Measurements from ENCODE around the gene TMEM217. TPM values are rescaled to one million over a fixed set of nuclear protein-coding genes. Genes with fewer than 3 reads are reported as not detected.
A peak's percentile ranks its signal among the peaks of the same experiment; 100 is the strongest.

The TMEM217 gene
- polyA plus RNA-seq, 3 donors, result 0.09 to 0.29 TPM; not detected in 1

DNA sequence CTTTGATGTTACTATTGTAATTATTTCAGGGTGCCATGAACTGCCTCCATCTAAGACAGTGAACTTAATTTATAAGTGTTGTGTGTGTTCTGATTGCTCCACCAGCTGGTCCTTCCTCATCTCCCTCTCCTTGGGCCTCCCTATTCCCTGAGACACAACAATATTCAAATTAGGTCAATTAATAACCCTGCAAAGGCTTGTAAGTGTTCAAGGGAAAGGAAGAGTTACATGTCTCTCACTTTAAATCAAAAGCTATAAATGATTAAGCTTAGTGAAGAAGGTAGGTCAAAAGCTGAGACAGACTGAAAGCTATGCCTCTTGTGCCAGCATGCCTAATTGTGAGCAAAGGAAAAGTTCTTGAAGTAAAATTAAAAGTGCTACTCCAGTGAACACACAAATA is 35.5 kb upstream of the TMEM217 start:
- peaks cover 66 to 79% of the 10 kb centered on the region in 2 donors for H3K36me3 ChIP-seq (replicated peaks in 1 of 2; ENCODE audit: control insufficient read depth in 1 of 2, insufficient read depth in 2 of 2, low read length in 2 of 2)
- H3K9me3 ChIP-seq (replicated peaks in 1 of 2; ENCODE audit: control insufficient read depth in 1 of 2, insufficient read depth in 1 of 2, low read length in 2 of 2), result no peaks in the 10 kb centered on the region
- no peaks in the 10 kb centered on the region for H4K20me1 ChIP-seq (ENCODE audit: insufficient read depth, low read length)
- H3K27me3 ChIP-seq (ENCODE audit: control insufficient read depth in 2 of 2, insufficient read depth in 2 of 2, low read length in 2 of 2), result no peaks in the 10 kb centered on the region
- no peak overlapping the region for H3K27ac ChIP-seq (ENCODE audit: low read depth in 1 of 2, low read length in 2 of 2)
- H2AFZ ChIP-seq (ENCODE audit: insufficient read depth, low read depth, low read length, poor library complexity, severe bottlenecking), result no peak overlapping the region
- no peak for DNase-seq
- Mint-ChIP-seq H3K4me3 (no peak overlapping the region), H3K4me1 (no peaks in the 10 kb centered on the region), H3K27ac (no peak overlapping the region), H3K9me3 (no peaks in the 10 kb centered on the region), H3K36me3 (peaks cover 58 to 75% of the 10 kb centered on the region in 2 donors), H3K27me3 (ENCODE audit: low read depth in 3 of 3) (no peaks in the 10 kb centered on the region)
- no peak overlapping the region for H3K4me3 ChIP-seq (replicated peaks in 1 of 3; ENCODE audit: low read depth in 2 of 3, low read length in 3 of 3)
- H3K4me2 ChIP-seq (replicated peaks; ENCODE audit: extremely low read depth, low read length, poor library complexity, severe bottlenecking), result no peak overlapping the region
- H3K4me1 ChIP-seq (ENCODE audit: control insufficient read depth in 1 of 2, insufficient read depth in 2 of 2, low read length in 2 of 2), result no peaks in the 10 kb centered on the region
- intact Hi-C loops (cut with micrococcal nuclease), result no loop called here
- TF ChIP-seq, protein P1, sequence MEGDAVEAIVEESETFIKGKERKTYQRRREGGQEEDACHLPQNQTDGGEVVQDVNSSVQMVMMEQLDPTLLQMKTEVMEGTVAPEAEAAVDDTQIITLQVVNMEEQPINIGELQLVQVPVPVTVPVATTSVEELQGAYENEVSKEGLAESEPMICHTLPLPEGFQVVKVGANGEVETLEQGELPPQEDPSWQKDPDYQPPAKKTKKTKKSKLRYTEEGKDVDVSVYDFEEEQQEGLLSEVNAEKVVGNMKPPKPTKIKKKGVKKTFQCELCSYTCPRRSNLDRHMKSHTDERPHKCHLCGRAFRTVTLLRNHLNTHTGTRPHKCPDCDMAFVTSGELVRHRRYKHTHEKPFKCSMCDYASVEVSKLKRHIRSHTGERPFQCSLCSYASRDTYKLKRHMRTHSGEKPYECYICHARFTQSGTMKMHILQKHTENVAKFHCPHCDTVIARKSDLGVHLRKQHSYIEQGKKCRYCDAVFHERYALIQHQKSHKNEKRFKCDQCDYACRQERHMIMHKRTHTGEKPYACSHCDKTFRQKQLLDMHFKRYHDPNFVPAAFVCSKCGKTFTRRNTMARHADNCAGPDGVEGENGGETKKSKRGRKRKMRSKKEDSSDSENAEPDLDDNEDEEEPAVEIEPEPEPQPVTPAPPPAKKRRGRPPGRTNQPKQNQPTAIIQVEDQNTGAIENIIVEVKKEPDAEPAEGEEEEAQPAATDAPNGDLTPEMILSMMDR (IDR thresholded peaks at IDR 0.05), result no peak
- H3K79me2 ChIP-seq (ENCODE audit: insufficient read depth, low read length), result no peaks in the 10 kb centered on the region
- no peak overlapping the region for H3K9ac ChIP-seq (ENCODE audit: insufficient read depth, low read length, poor library complexity, severe bottlenecking)

- intact Hi-C loops (cut with micrococcal nuclease), result no loop called here
- no peaks in the 10 kb centered on the region for H3K27me3 ChIP-seq (ENCODE audit: control insufficient read depth in 2 of 2, insufficient read depth in 2 of 2, low read length in 2 of 2)
- no peak overlapping the region for H3K4me3 ChIP-seq (replicated peaks in 1 of 3; ENCODE audit: low read depth in 2 of 3, low read length in 3 of 3)
- H3K9me3 ChIP-seq (replicated peaks in 1 of 2; ENCODE audit: control insufficient read depth in 1 of 2, insufficient read depth in 1 of 2, low read length in 2 of 2), result no peaks in the 10 kb centered on the region
- no peaks in the 10 kb centered on the region for H4K20me1 ChIP-seq (ENCODE audit: insufficient read depth, low read length)
- H3K4me3 Mint-ChIP-seq, result no peak overlapping the region
- peaks cover 61 to 83% of the 10 kb centered on the region in 2 donors for H3K36me3 Mint-ChIP-seq
- H3K4me1 ChIP-seq (ENCODE audit: control insufficient read depth in 1 of 2, insufficient read depth in 2 of 2, low read length in 2 of 2), result no peaks in the 10 kb centered on the region
- H2AFZ ChIP-seq (ENCODE audit: insufficient read depth, low read depth, low read length, poor library complexity, severe bottlenecking), result no peak overlapping the region
- peak overlapping the region in 1 of 7 donors; percentile 27 for H3K27ac Mint-ChIP-seq
- no peak overlapping the region for H3K4me2 ChIP-seq (replicated peaks; ENCODE audit: extremely low read depth, low read length, poor library complexity, severe bottlenecking)
- H3K9me3 Mint-ChIP-seq, result no peaks in the 10 kb centered on the region
- no peaks in the 10 kb centered on the region for H3K4me1 Mint-ChIP-seq
- H3K79me2 ChIP-seq (ENCODE audit: insufficient read depth, low read length), result no peaks in the 10 kb centered on the region
- TF ChIP-seq, protein P1 (IDR thresholded peaks at IDR 0.05), result no peak
- no peak overlapping the region for H3K27ac ChIP-seq (ENCODE audit: low read depth in 1 of 2, low read length in 2 of 2)
- H3K9ac ChIP-seq (ENCODE audit: insufficient read depth, low read length, poor library complexity, severe bottlenecking), result no peak overlapping the region
- no peaks in the 10 kb centered on the region for H3K27me3 Mint-ChIP-seq (ENCODE audit: low read depth in 3 of 3)
- WGBS (ENCODE audit: insufficient coverage), result 75% methylated on average over 2 of the region's 3 CpGs
- peaks cover 65 to 93% of the 10 kb centered on the region in 2 donors for H3K36me3 ChIP-seq (replicated peaks in 1 of 2; ENCODE audit: control insufficient read depth in 1 of 2, insufficient read depth in 2 of 2, low read length in 2 of 2)
- DNase-seq, result no peak
Observed at GRCh38 chr6:37289931-37290330, 32.0 kb upstream of the TMEM217 start.

Data from CD14-positive monocyte (primary cell).